Fibroblast of mammary gland (primary cell): ENCODE data around the gene PNP.
A peak's percentile ranks its signal among the peaks of the same experiment; 100 is the strongest.

Source experiments
- DNase-seq: peaks from one replicate; pipeline ENCODE4 v3.0.0-alpha.2; 2010; ENCODE audit warnings: low read depth
- H3K4me3 ChIP-seq: 2 replicates; pipeline ENCODE4 v1.5.1; 2011; ENCODE audit warnings: low read depth, mild to moderate bottlenecking, low read length, moderate library complexity; ENCODE audit not compliant: control insufficient read depth
- TF ChIP-seq, protein P1 (sequence below): conservative IDR thresholded peaks from 2 replicates; pipeline ENCODE4 v1.5.1; 2011; ENCODE audit warnings: low read depth, low read length, inconsistent platforms; ENCODE audit not compliant: control insufficient read depth, insufficient read depth

The PNP gene

DNA sequence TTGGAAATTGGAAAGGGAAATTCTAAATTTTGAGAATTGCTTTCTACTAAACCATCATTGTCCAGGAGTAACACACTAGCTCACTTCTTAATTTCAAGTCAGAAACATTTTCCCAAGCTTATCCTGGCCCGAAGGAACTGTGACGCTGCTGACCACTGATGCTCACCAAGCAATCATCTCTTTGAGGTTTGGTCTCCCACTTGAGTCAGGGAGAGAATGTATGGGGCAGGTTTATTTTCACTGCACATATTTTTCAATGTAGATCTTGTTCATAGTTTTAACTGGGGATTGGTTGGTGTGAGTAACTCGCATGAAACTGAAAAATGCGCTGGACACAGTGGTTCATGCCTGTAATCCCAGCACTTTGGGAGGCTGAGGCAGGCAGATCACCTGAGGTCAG lies 23.3 kb downstream of the PNP start:
- no peak for DNase-seq
- TF ChIP-seq, protein P1, sequence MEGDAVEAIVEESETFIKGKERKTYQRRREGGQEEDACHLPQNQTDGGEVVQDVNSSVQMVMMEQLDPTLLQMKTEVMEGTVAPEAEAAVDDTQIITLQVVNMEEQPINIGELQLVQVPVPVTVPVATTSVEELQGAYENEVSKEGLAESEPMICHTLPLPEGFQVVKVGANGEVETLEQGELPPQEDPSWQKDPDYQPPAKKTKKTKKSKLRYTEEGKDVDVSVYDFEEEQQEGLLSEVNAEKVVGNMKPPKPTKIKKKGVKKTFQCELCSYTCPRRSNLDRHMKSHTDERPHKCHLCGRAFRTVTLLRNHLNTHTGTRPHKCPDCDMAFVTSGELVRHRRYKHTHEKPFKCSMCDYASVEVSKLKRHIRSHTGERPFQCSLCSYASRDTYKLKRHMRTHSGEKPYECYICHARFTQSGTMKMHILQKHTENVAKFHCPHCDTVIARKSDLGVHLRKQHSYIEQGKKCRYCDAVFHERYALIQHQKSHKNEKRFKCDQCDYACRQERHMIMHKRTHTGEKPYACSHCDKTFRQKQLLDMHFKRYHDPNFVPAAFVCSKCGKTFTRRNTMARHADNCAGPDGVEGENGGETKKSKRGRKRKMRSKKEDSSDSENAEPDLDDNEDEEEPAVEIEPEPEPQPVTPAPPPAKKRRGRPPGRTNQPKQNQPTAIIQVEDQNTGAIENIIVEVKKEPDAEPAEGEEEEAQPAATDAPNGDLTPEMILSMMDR = no peak
- H3K4me3 ChIP-seq = no peak overlapping the region

DNA sequence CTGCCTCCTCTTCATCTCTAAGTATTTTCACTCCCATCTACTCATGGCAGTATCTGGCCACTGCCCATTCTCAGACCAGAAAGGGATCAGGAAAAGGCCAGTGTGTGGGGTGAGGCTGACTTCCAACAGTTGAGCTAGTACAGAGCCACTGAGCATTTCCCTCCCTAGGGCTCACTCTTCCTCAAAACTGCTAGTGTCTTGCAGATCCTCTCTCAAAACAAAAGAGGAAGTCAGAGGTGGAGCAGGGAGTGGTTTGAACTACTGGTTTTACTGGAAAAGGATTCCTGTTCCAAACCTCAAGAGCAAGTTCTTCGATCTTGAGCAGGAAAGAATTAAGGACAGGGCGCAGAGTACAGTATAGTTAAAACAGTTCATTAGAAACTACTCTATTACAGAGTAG lies 24.4 kb downstream of the PNP start:
- no peak for DNase-seq
- no peak overlapping the region for H3K4me3 ChIP-seq
- TF ChIP-seq, protein P1 = no peak

DNA sequence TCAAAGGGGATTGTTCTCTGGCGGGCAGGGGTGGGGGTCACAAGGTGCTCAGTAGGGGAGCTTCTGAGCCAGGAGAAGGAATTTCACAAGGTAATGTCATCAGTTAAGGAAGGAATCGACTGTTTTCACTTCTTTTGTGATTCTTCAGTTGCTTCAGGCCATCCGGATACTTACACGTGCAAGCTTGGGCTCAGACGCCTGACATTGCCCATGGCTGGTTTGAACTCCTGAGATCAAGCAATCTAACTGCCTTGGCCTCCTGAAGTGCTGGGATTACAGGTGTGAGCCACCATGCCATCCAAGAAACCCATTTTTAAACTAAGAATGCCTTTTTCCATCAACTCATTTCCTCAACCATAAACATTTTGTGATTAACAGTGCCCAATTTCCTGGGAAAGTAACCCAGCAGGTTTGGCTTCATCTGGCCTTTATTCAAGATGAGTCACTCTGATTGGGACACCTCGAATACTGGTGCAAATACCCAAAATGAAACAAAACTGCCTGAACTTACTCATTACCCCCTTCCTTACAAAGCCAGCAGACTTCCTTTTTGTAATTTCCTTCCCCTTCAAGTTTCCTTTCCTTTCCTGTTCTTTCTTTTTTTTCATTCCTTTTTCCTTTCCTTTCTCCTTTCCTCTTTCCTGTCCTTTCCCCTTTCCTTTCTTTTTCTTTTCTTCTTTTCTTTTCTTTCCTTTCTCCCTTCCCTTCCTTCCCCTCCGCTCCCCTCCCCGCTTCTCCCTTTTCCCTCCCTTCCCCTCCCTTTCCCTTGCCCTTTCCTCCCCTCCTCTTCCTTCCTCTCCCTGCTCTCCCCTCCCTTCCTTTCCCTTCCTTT lies 25.9 kb downstream of the PNP start:
- DNase-seq = peak; percentile 83

DNA sequence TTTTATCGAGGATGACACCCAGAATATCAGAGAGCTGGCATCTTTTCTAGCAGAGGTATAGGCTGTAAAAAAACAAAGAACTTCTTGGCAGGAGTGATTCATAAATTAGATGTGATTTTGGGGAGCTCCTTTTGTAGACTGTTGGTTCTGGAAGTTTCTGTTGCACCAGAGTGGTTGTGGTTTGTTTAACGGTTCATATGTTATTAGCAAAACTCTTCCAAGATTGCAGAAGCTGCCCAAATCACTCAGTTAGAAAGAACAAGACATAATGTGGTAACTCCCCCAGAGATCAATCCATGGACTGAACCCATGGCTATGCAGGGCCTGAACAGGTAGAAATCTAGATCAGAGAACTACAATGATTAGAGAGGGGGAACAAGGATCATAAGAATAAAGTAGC lies 29.4 kb downstream of the PNP start:
- TF ChIP-seq, protein P1 = no peak
- no peak overlapping the region for H3K4me3 ChIP-seq
- DNase-seq = no peak

More for the DNA sequence above, 25.9 kb downstream of the PNP start:
- TF ChIP-seq, protein P1 = no peak
- no peak overlapping the region for H3K4me3 ChIP-seq

DNA sequence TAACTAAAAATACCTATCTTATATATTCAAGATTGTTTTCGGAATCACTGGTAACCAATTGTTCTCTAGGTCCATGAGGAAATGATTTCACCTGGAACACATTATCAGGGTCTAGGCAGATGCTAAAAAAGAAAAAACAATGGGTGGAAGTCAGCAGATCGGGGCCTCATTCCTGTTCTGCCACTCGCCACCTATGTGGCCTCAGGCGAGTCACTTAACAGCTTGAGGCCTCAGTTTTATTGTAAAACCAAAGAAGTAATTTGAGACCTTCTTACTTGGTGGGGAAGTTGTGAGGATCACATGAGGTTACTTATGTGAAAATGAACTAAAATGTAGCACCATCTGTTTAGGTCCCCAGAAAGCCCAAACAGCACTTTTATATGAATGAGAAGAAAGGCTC lies 29.9 kb downstream of the PNP start:
- H3K4me3 ChIP-seq = no peak overlapping the region
- TF ChIP-seq, protein P1 = no peak
- DNase-seq = no peak

DNA sequence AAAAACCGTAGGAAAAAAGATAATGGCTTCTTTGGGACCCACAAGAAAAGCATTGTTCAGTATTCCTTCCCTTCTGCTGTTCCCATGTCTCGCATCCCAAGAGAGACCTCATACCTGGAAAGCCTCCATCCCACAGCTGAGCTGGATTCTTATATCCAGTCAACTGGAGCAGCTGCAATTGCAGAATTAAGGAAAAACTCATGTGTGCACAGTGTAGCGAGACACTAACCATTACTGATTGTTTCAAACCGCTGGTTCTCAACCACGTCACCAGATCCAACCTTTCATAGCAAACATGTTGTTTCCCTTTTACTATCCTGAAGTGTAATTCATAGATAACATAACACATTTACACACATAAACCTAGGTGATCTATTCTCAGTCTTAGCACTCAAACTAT lies 30.7 kb downstream of the PNP start:
- TF ChIP-seq, protein P1 = no peak
- no peak overlapping the region for H3K4me3 ChIP-seq
- DNase-seq = no peak
